ENCODE data around the gene ISOC1. TPM values are rescaled to one million over a fixed set of nuclear protein-coding genes. Genes with fewer than 3 reads are reported as not detected.

Gene ISOC1
- total RNA-seq, 2 donors from 2014 or later = 45.9 to 168 TPM

DNA sequence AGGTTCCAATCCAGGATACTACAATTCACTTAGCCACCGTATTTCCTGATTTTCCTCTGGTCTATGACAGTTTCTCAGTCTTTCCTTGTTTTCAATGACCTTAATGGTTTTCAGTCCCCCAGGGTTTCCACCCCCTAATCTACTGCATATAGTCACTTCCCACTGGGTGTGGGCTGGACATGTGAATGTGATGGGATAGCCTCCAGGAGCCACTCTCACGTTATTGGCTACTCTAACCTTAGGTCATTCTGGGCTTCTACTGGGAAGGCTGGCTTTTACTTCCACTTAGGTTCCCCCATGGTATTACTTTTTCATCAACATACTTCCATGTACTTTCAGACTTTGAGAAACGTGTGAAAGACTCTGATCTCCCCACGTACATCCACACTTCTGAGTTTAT lies 46.5 kb downstream of the ISOC1 start:
- no peak overlapping the region for H3K4me3 ChIP-seq
- no peaks in the 10 kb centered on the region for H3K4me1 ChIP-seq
- no peak overlapping the region for H3K27ac ChIP-seq
- no peaks in the 10 kb centered on the region for H3K36me3 ChIP-seq
- H3K9me3 ChIP-seq = peaks cover 0 to 3% of the 10 kb centered on the region in 2 donors
- no peaks in the 10 kb centered on the region for H3K27me3 ChIP-seq
- TF ChIP-seq, protein P1, sequence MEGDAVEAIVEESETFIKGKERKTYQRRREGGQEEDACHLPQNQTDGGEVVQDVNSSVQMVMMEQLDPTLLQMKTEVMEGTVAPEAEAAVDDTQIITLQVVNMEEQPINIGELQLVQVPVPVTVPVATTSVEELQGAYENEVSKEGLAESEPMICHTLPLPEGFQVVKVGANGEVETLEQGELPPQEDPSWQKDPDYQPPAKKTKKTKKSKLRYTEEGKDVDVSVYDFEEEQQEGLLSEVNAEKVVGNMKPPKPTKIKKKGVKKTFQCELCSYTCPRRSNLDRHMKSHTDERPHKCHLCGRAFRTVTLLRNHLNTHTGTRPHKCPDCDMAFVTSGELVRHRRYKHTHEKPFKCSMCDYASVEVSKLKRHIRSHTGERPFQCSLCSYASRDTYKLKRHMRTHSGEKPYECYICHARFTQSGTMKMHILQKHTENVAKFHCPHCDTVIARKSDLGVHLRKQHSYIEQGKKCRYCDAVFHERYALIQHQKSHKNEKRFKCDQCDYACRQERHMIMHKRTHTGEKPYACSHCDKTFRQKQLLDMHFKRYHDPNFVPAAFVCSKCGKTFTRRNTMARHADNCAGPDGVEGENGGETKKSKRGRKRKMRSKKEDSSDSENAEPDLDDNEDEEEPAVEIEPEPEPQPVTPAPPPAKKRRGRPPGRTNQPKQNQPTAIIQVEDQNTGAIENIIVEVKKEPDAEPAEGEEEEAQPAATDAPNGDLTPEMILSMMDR (IDR thresholded peaks at IDR 0.05) = no peak
- DNase-seq (ENCODE audit: low spot score) = no peak

DNA sequence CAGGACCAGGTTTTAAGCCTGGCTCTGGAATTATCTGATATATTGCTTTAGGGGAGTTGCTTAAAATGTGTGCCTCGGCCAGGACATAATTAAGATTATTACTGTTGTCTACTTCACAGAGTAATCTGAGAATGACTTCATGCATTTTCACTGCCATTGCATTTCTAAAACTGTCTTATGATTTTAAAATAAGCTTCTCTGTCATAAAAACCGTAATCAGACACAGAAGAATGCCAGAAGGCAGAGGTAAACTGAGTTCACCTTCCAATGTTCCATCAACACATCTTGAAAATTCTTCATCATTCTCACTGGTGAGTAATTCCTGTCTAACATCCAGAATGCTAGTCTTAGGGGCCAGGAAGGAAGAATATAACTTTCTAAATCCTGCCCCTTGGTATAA lies 47.1 kb downstream of the ISOC1 start:
- Histone ChIP-seq H3K27ac (no peak overlapping the region), H3K27me3 (no peaks in the 10 kb centered on the region), H3K4me1 (no peaks in the 10 kb centered on the region), H3K9me3 (no peaks in the 10 kb centered on the region), H3K36me3 (no peaks in the 10 kb centered on the region), H3K4me3 (no peak overlapping the region)
- DNase-seq (ENCODE audit: low spot score) = no peak
- TF ChIP-seq, protein P1 (IDR thresholded peaks at IDR 0.05) = no peak

DNA sequence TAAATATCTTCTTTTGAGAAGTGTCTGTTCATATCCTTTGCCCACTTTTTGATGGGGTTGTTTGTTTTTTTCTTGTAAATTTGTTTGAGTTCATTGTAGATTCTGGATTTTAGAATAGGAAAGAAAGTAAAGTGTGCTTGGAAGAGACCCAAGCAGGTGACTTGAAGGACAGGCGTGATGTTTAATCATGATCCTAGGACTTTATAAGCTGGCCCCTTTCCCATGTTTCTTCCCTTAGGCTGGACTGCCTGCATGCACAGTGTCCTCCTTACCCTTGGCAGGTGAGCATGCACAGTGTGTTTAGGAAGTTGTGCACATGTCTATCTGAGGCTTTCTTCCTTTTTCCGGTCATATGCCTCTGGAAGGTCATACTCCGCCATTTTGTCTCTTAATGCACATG lies 61.3 kb downstream of the ISOC1 start:
- Histone ChIP-seq H3K4me3 (no peak overlapping the region), H3K4me1 (no peaks in the 10 kb centered on the region), H3K36me3 (no peaks in the 10 kb centered on the region), H3K27me3 (no peaks in the 10 kb centered on the region), H3K9me3 (no peaks in the 10 kb centered on the region), H3K27ac (no peak overlapping the region)
- TF ChIP-seq, protein P1 (IDR thresholded peaks at IDR 0.05) = no peak
- DNase-seq (ENCODE audit: low spot score) = no peak

DNA sequence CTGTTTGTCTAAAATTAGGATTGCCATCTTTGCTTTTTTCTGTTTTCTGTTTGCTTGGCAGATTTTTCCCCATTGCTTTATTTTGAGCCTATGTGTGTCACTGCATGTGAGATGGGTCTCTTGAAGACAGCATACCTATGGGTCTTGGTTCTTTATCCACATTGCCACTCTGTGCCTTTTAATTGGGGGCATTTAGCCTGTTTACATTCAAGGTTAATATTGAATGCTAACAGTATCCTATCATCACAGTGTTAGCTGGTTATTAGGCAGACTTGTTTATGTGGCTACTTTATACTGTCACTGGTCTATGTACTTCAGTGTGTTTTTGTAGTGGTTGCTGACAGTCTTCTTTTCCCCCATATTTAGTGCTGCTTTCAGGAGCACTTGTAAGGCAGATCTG lies 67.3 kb downstream of the ISOC1 start:
- Histone ChIP-seq H3K27me3 (no peaks in the 10 kb centered on the region), H3K4me1 (no peaks in the 10 kb centered on the region), H3K9me3 (peaks cover 0 to 13% of the 10 kb centered on the region in 2 donors), H3K4me3 (no peak overlapping the region), H3K36me3 (no peaks in the 10 kb centered on the region), H3K27ac (no peak overlapping the region)
- DNase-seq (ENCODE audit: low spot score) = no peak
- TF ChIP-seq, protein P1 (IDR thresholded peaks at IDR 0.05) = no peak

Small RNA genes lying within 50 kb of the gene (microRNA-seq; reads per million reads assigned to microRNA genes)
- 2.8 to 3.5 reads per million in 2 donors for gene MIR4633 (ENCODE audit: borderline number of aligned reads in 2 of 2, borderline replicate concordance in 1 of 2)

Other genes with a start within 250 kb of the ISOC1 start
- 10 to 100 TPM; 15.2 to 50.6 TPM for gene SLC27A6, start 129.3 kb upstream of the ISOC1 start, total RNA-seq